Vagina (tissue), 2 donors: ENCODE measurements around the gene HSPA12A. TPM values are rescaled to one million over a fixed set of nuclear protein-coding genes. Genes with fewer than 3 reads are reported as not detected.

ENCODE experiments used
- DNase-seq, 2 donors: peaks; one replicate each; pipeline ENCODE4 v3.0.0-alpha.2; 2017; ENCODE audit errors: extremely low spot score in 2 of 2
- H3K27ac ChIP-seq: fragments of 200-600 bp; sonication (generic); one replicate; pipeline ENCODE4 v1.5.1; 2019
- H3K27me3 ChIP-seq: fragments of 200-600 bp; sonication (generic); one replicate; pipeline ENCODE4 v1.5.1; 2019
- H3K36me3 ChIP-seq, 2 donors: fragments of 200-600 bp; sonication (generic); one replicate each; pipeline ENCODE4 v1.5.1; 2017 to 2019
- H3K4me1 ChIP-seq: fragments of 200-600 bp; sonication (generic); one replicate; pipeline ENCODE4 v1.5.1; 2019
- H3K4me3 ChIP-seq, 2 donors: fragments of 200-600 bp; sonication (generic); 1 replicate in 1 of 2; 2 replicates in 1 of 2; pipeline ENCODE4 v1.5.1; 2016 to 2019
- H3K9me3 ChIP-seq: fragments of 200-600 bp; sonication (generic); one replicate; pipeline ENCODE4 v1.5.1; 2019
- POLR2A ChIP-seq, 2 donors: fragments of 450-650 bp; IDR thresholded peaks; one replicate each; pipeline ENCODE4 v1.6.1; 2017; ENCODE audit warnings: antibody characterized with exemption in 2 of 2, mild to moderate bottlenecking in 2 of 2, moderate library complexity in 2 of 2
- POLR2AphosphoS5 ChIP-seq, 2 donors: sonication (generic); formaldehyde crosslinking; IDR thresholded peaks; one replicate each; pipeline ENCODE4 v1.9.0; 2017; ENCODE audit warnings: antibody characterized with exemption in 2 of 2, mild to moderate bottlenecking in 2 of 2, low read depth in 1 of 2; ENCODE audit not compliant: insufficient read depth in 1 of 2
- intact Hi-C: fragments of 100-400 bp; cut with DNase I; formaldehyde crosslinking; loops from one replicate; pipeline ENCODE4 v1.15.1; 2023
- total RNA-seq: library from RNA; depleted of rRNA; stranded (reverse); fragments of >200 nt; gene quantifications from one replicate; pipeline ENCODE4 v1.2.3, GENCODE V29; 2016
- TF ChIP-seq, protein P1 (sequence below), 3 experiments: fragments of 450-650 bp in 2 of 3; fragments of 200-600 bp in 1 of 3; sonication (generic) in 1 of 3; IDR thresholded peaks; one replicate each; pipeline ENCODE4 v1.5.1; 2017 to 2019; ENCODE audit warnings: antibody characterized with exemption in 3 of 3, mild to moderate bottlenecking in 2 of 3, moderate library complexity in 2 of 3

Gene HSPA12A
- total RNA-seq, 1 donor from 2014 or later = 28.7 TPM

GRCh38 chr10:116710076-116710475, 32.3 kb downstream of the HSPA12A start:
- no peak overlapping the region for H3K27ac ChIP-seq
- intact Hi-C loops = no loop called here
- no peak overlapping the region for H3K4me3 ChIP-seq
- peaks cover 12% of the 10 kb centered on the region for H3K4me1 ChIP-seq
- H3K36me3 ChIP-seq = no peaks in the 10 kb centered on the region
- DNase-seq = no peak
- H3K9me3 ChIP-seq = no peaks in the 10 kb centered on the region
- H3K27me3 ChIP-seq = no peaks in the 10 kb centered on the region
- TF ChIP-seq, protein P1, sequence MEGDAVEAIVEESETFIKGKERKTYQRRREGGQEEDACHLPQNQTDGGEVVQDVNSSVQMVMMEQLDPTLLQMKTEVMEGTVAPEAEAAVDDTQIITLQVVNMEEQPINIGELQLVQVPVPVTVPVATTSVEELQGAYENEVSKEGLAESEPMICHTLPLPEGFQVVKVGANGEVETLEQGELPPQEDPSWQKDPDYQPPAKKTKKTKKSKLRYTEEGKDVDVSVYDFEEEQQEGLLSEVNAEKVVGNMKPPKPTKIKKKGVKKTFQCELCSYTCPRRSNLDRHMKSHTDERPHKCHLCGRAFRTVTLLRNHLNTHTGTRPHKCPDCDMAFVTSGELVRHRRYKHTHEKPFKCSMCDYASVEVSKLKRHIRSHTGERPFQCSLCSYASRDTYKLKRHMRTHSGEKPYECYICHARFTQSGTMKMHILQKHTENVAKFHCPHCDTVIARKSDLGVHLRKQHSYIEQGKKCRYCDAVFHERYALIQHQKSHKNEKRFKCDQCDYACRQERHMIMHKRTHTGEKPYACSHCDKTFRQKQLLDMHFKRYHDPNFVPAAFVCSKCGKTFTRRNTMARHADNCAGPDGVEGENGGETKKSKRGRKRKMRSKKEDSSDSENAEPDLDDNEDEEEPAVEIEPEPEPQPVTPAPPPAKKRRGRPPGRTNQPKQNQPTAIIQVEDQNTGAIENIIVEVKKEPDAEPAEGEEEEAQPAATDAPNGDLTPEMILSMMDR (IDR thresholded peaks at IDR 0.05) = no peak
- TF ChIP-seq POLR2AphosphoS5 (IDR thresholded peaks at IDR 0.05; ENCODE audit: insufficient read depth in 1 of 2, low read depth in 1 of 2) = no peak
- TF ChIP-seq POLR2A (IDR thresholded peaks at IDR 0.05) = no peak

GRCh38 chr10:116708877-116709276, 33.5 kb downstream of the HSPA12A start:
- Histone ChIP-seq H3K9me3 (no peaks in the 10 kb centered on the region), H3K4me1 (peaks cover 12% of the 10 kb centered on the region), H3K27ac (no peak overlapping the region), H3K36me3 (no peaks in the 10 kb centered on the region), H3K27me3 (no peaks in the 10 kb centered on the region), H3K4me3 (no peak overlapping the region)
- TF ChIP-seq POLR2AphosphoS5 (IDR thresholded peaks at IDR 0.05; ENCODE audit: insufficient read depth in 1 of 2, low read depth in 1 of 2) (no peak), POLR2A (IDR thresholded peaks at IDR 0.05) (no peak)
- TF ChIP-seq, protein P1 (IDR thresholded peaks at IDR 0.05) = no peak
- intact Hi-C loops = no loop called here
- DNase-seq = no peak

GRCh38 chr10:116708391-116708821, 34.0 kb downstream of the HSPA12A start:
- no peaks in the 10 kb centered on the region for H3K36me3 ChIP-seq
- H3K27me3 ChIP-seq = no peaks in the 10 kb centered on the region
- no peaks in the 10 kb centered on the region for H3K9me3 ChIP-seq
- no peak overlapping the region for H3K27ac ChIP-seq
- TF ChIP-seq, protein P1 (IDR thresholded peaks at IDR 0.05) = no peak
- TF ChIP-seq POLR2AphosphoS5 (IDR thresholded peaks at IDR 0.05; ENCODE audit: insufficient read depth in 1 of 2, low read depth in 1 of 2) (no peak), POLR2A (IDR thresholded peaks at IDR 0.05) (no peak)
- intact Hi-C loops = no loop called here
- H3K4me3 ChIP-seq = no peak overlapping the region
- peaks cover 10% of the 10 kb centered on the region for H3K4me1 ChIP-seq
- DNase-seq = no peak

GRCh38 chr10:116707981-116708380, 34.4 kb downstream of the HSPA12A start:
- H3K36me3 ChIP-seq = no peaks in the 10 kb centered on the region
- H3K27ac ChIP-seq = no peak overlapping the region
- H3K27me3 ChIP-seq = no peaks in the 10 kb centered on the region
- H3K9me3 ChIP-seq = no peaks in the 10 kb centered on the region
- TF ChIP-seq POLR2A (IDR thresholded peaks at IDR 0.05) (no peak), POLR2AphosphoS5 (IDR thresholded peaks at IDR 0.05; ENCODE audit: insufficient read depth in 1 of 2, low read depth in 1 of 2) (no peak)
- TF ChIP-seq, protein P1 (IDR thresholded peaks at IDR 0.05) = no peak
- H3K4me1 ChIP-seq = peaks cover 7% of the 10 kb centered on the region
- intact Hi-C loops = no loop called here
- no peak overlapping the region for H3K4me3 ChIP-seq
- DNase-seq = no peak

- H3K4me3 ChIP-seq = no peak overlapping the region
- intact Hi-C loops = no loop called here
- no peaks in the 10 kb centered on the region for H3K9me3 ChIP-seq
- no peak for TF ChIP-seq POLR2AphosphoS5 (IDR thresholded peaks at IDR 0.05; ENCODE audit: insufficient read depth in 1 of 2, low read depth in 1 of 2)
- H3K4me1 ChIP-seq = no peaks in the 10 kb centered on the region
- no peaks in the 10 kb centered on the region for H3K36me3 ChIP-seq
- no peak for DNase-seq
- H3K27ac ChIP-seq = no peak overlapping the region
- H3K27me3 ChIP-seq = no peaks in the 10 kb centered on the region
These were observed 36.1 kb downstream of the HSPA12A start for GRCh38 chr10:116706281-116706680.
